NCI-H2029 (cell line): ENCODE data around the gene TCF7.

Source experiments
- DNase-seq: peaks from one replicate; lab custom pipeline; 2025; lab: John Stamatoyannopoulos, UW

Gene TCF7

GRCh38 chr5:134090522-134090921 lies 24.0 kb upstream of the TCF7 start:
- no peak for DNase-seq

DNA sequence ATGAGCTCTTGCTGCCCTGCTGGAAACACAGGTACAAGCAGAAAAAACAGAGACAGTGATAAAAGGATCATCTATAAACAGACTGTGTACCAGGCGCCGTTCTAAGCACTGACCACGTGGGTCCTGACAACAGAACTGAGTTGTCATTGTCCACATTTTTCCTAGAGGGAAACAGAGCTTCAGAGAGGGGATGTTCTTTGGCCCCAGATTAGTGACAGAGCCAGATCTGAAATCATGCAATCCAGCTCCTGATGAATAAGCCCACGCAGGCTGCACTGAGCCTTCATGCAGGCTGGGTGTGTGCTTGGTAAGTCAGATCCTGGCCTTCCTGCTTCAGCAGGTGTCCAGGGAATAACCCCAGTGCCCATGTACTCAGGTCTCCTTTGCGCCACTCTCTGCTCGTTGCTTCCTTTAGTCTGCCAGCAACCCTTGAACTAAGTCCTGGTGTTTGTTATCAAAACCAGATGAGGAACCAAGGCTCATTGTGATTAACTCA lies 22.8 kb upstream of the TCF7 start:
- no peak for DNase-seq

- no peak for DNase-seq
Measured at GRCh38 chr5:134092875-134093274, 21.6 kb upstream of the TCF7 start.

DNA sequence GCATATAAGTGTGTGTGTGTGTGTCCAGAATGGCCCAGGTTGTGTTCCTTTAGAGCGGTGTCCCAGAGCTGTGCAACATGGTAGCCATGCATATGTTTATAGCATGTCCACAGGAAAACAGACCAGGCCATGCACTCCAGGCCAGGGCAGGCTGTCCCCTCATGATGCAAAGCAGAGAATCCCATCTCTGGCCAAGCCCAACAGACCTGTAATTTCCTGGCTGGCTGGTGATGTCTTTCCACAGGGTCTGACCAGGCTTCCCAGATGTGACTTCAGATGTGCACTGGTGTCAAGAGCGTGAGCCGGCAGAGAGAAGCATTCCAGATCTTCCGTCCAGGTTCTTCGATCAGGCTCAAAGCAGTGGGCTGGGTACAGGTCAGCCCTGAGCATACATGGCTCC lies 21.1 kb upstream of the TCF7 start:
- DNase-seq = no peak

DNA sequence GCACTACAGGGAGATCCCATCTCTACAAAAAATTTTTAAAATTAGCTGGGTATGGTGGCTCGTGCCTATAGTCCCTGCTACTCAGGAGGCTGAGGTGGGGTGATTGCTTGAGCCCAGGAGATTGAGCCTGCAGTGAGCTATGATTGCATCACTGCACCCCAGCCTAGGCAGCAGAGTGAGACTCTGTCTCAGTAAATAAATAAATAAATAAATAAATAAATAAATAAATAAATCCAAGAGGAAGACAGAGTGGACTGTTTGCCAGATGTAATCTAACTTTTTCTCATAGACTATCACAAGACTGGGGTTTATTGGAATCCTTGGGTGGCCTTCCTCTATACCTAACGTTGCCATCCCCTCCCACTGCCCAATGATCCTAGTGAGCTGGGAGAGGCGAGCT lies 19.2 kb upstream of the TCF7 start:
- no peak for DNase-seq

DNA sequence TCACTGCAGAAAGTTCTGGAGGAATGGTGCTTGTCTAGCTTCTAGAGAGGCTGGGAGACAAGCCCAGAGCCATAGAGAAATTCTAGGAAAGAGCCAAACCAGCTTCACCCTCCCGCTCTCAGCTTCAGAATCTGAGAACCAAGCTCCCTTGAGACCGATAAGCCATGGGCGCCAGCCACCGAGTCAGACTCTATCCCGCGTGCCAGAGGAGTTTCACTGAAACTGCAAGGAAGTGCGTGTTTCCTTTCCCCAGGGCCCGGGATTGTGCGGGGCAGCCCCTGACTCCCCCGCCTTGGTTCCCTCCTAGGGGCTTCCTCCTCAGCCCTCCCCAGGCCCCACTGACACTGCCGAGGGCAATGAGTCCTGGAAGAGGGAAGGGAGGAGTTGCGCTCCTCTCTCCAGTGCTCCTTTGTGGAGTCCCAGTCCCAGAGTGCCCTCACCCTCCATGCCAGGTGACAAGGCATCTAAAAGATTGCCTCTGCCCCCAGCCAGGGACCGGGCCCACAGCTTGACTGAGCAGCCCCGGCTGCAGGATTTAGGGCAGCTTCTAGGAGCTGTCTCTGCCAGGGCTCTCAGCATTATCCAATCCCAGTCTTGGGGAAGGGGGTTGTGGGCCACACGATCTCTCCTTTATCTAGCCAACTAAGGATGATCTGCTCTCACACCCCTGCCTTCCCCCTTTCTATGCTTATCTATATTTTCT lies 18.4 kb upstream of the TCF7 start:
- no peak for DNase-seq

- no peak for DNase-seq
Measured at GRCh38 chr5:134097211-134097749, 17.2 kb upstream of the TCF7 start.

- no peak for DNase-seq
Measured at GRCh38 chr5:134098690-134099089, 15.8 kb upstream of the TCF7 start.

DNA sequence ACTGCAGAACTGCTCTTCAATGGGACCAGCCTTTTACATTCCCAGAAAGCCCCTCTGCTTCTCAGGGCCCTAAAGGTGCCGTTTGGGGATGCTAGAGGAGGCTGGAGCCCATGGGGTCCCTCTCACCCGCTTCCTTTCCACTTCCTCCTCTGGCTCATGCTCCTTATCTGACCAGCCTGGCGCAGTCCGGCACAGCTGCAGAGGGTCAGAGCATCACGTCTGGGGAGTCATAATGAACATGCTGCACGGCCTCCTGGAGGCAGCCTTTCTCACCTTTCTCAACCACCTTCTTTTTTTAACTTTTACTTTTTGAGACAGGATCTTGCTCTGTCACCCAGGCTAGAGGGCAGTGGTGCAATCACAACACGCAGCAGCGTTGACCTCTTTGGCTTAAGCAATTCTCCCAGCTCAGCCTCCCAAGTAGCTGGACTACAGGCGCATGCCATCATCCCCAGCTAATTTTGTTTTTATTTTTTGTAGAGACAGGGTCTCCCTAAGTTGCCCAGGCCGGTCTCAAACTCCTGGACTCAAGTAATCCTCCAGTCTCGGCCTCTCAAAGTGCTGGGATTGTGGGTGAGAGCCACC lies 15.1 kb upstream of the TCF7 start:
- DNase-seq = no peak

- no peak for DNase-seq
Measured at GRCh38 chr5:134099939-134100282, 14.6 kb upstream of the TCF7 start.

DNA sequence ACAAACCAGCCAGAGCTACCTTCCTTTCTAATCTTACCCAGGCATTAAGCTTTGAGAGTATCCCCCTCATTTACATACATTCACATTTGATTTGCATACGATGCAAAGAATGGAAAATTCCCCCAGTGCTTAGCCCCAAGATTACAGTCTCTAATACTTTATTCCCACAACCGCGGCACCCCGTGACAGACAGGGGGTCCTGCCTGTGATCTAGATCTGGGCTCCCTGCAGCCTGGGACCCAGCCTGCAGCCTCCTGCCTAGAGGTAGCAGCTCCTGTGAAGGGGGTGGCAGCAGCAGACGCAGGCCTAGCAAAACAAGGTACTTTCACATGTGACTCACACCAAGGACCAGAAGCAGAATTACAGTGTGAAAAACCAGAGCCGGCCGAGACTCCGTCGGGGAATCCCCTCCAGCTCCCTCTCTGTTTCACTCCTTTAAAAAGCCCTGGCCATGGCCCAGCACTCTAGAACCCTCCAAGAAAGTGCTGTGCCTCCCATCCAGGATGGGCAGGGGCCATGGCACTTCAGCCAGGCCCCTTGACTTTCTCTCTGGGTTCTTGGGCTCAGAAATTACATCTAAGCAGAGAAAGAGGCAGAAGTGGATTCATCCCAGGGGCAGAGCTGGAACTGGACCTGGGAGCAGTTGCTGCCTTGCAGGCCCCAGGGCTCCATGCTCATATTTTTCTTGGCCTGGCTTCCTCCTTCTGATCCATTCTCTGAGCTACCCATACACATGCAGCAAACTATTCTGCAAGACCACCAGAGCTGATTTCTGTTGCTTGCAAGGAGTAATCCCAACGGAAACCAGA lies 14.0 kb upstream of the TCF7 start:
- no peak for DNase-seq

DNA sequence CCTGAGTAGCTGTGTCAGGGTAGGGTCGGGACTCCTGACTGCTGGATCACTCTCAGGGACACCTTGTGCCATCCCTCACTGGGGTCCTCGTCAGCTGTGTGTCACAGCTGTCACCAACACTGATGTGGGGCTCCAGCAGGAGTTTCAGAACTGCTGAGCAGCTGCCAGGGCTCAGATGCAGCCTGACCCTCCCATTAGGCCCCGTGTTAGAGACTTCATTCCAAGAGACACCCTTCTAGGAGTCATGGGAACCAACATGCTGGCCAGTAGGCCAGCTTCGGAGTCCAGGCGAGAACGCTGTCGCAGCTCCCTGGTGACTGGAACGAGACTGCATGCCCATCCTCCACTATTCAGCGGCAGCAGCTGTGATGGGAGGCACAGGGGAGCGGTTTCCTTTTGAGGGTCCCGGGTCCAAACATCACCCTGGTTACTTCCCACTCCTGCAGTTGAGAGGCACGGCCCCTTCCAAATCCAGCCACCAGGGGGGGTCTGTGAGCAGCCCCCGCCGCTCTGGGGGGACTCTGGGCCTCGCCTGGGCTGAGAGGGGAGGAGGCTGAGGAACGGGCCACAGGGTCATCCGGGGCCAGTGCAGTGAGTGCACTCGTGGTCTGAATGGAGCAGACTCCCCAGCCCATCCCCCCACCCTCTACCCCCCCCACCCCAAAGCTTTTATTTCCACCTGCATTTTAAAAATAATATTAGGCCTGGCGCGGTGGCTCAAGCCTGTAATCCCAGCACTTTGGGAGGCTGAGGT lies 12.6 kb upstream of the TCF7 start:
- DNase-seq = no peak

DNA sequence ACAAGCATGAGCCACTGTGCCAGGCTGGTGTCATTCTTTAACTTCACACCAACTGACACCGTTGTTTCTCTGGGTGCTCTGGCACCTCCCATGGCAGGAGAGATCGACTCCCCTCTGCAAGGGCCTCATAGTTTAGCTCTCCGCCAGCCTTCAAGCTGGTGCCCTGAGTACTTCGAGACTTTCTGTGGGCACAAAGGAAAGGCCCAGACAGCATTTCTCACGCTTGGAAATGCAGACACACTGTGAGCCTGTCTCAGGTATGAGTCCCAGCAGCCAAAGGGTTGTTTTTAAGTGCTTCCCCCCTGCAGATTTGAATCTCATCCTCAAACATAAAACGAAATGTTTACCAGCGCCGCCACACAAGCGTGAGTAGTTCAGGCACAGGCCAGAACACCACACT lies 11.1 kb upstream of the TCF7 start:
- DNase-seq = no peak

DNA sequence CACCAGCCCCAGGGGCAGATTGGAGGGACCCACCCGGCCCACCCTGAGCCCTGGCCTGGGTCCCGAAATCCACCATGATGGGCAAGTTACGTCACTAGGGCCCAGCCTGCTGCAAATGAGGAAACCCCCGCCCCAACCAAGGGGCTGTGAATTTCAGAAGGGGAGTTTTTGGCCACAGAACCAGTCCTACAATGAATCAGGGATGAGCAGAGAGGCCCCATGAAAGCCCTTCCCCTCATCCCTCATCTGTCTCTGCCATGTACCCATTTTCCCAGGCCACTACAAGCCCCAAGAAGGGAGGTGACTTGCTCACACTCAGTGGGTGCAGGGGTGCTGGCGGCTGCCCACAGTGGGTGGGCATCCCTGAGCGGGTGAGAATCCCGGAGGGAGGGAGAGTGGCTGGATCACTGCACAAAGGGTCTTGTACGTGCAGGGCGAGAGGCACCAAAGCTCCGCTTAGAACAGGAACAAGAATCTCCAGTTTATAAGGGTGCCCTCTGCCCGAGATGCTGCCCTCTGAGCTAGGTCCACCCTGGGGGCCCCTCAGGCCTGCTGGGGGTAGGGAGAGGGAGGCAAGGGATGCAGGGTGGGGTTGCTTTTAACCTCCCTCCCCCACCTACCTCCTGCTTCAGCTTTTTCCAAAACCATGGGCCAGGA lies 10.4 kb upstream of the TCF7 start:
- no peak for DNase-seq

- no peak for DNase-seq
Measured at GRCh38 chr5:134106991-134107701, 7.3 kb upstream of the TCF7 start.

DNA sequence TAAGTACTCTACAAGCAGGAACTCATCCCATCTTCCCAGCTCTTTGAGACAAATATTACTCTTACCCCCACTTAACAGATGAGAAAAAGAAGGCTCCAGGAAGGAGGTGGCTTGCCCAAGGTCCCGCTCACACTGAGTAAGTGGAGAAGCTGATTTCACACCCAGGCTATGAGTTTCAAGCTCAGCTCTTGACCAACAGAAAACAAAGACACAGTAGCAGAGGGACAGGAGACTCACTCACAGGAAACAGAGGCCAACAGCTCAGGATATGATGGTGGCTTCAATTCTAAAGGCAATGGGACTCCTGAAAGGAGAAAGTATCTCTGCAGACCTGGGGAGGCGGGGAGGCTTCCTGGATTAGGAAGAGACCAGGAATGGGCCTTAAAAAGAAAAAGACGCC lies 6.7 kb upstream of the TCF7 start:
- no peak for DNase-seq

GRCh38 chr5:134110382-134110781 lies 4.1 kb upstream of the TCF7 start:
- no peak for DNase-seq

DNA sequence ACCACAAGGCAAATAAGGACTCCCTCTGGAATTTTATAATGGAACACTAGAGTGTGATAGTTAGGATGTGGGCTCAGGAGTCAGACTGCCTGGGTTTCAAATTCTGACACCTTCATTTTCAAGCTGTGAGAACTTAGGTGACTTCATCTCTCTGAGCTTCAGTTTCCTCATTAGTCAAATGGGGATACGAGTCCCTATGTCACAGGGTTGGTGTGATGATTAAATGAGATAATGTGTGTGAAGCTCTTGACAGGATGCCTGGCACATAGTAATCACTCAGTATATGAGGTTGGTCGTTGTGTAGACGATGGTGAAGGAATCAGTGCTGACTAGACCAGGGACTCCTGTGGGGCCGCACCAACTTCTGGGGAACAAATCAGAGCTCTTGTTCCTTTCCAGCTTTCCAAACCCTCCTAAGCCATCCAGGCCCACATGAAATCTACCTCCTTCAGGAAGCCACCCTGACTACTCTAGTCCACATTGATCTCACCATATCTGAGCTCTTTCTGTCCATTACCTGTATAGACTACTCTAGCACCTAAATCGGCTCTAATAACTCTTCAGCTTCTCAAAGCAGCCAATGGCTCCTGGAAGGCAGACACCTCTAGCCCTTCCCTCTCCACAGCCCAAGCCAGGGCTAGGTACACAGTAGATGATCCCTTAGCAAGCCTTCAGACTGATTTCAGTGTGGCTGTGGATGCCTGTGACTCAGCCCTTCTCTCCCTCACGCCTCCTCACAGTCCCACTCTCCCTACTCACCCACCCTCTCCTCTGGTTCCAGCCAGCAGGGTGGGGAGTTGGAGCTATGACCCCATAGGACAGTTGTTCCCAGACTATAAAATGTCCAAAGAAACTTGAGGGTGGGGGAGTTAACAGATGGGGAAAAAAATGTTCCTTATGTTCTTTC lies 2.5 kb upstream of the TCF7 start:
- DNase-seq = no peak

DNA sequence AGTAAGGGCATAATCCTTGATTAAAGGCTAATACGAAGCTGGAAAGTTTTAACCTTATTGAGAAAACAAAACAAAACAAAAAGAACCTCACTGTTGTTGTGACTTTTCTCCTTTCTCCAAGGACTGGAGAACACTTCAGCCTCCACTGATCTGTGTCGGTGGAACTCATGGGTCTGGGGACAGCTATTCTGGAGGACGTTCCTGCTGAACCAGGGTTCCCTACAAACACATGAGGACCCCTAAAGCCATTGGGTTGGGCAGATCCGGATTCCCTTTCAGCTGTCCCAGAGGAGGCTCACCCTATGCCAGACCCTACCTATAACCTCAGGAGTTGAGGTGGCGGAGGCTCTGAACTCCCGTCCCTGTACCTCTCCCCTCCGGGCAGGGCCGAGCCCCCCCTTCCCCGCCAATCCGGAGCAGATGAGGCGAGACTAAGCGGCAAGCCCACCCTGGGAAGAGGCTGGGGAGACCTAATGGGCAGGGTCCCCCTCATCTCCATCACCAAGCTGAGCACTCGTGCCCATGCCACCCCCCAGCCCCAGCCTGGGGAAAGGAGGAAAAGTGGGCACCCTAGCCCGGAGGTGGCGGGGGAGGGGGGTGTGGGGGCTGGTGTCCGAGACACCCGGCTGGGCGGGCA lies 1.6 kb upstream of the TCF7 start:
- DNase-seq = no peak
